ENCODE results near the gene POGLUT2.

The POGLUT2 gene

GRCh38 chr13:102799426-102800144 is 809 bp upstream of the POGLUT2 start:
- Histone ChIP-seq H3K4me3 (ENCODE audit: low read depth, low read length) (peak overlapping the region; percentile 91), H3K27ac (peak overlapping the region; percentile 53), H3K27me3 (replicated peaks) (no peaks in the 10 kb centered on the region), H3K36me3 (replicated peaks) (no peaks in the 10 kb centered on the region)
- in situ Hi-C loops (cut with HindIII; ENCODE audit: low pct_ligation_motif_present, low sequenced_read_pairs) = no loop called here
- peak; percentile 14 for DNase-seq
- TF ChIP-seq CTCF (IDR thresholded peaks at IDR 0.05; ENCODE audit: low read depth, low read length, missing control alignments) = no peak

GRCh38 chr13:102793611-102794355 is 5.0 kb downstream of the POGLUT2 start:
- Histone ChIP-seq H3K36me3 (replicated peaks) (peaks cover 13% of the 10 kb centered on the region), H3K27me3 (replicated peaks) (no peaks in the 10 kb centered on the region), H3K27ac (no peak overlapping the region), H3K4me3 (ENCODE audit: low read depth, low read length) (no peak overlapping the region)
- no peak for TF ChIP-seq CTCF (IDR thresholded peaks at IDR 0.05; ENCODE audit: low read depth, low read length, missing control alignments)
- in situ Hi-C loops (cut with HindIII; ENCODE audit: low pct_ligation_motif_present, low sequenced_read_pairs) = no loop called here
- no peak for DNase-seq

GRCh38 chr13:102792396-102792795 is 6.4 kb downstream of the POGLUT2 start:
- Histone ChIP-seq H3K27ac (no peak overlapping the region), H3K36me3 (replicated peaks) (peaks cover 24% of the 10 kb centered on the region), H3K4me3 (ENCODE audit: low read depth, low read length) (no peak overlapping the region), H3K27me3 (replicated peaks) (no peaks in the 10 kb centered on the region)
- no peak for DNase-seq
- in situ Hi-C loops (cut with HindIII; ENCODE audit: low pct_ligation_motif_present, low sequenced_read_pairs) = no loop called here
- TF ChIP-seq CTCF (IDR thresholded peaks at IDR 0.05; ENCODE audit: low read depth, low read length, missing control alignments) = no peak

- Histone ChIP-seq H3K27ac (no peak overlapping the region), H3K4me3 (ENCODE audit: low read depth, low read length) (no peak overlapping the region), H3K27me3 (replicated peaks) (no peaks in the 10 kb centered on the region), H3K36me3 (replicated peaks) (peaks cover 33% of the 10 kb centered on the region)
- DNase-seq = no peak
- TF ChIP-seq CTCF (IDR thresholded peaks at IDR 0.05; ENCODE audit: low read depth, low read length, missing control alignments) = no peak
- in situ Hi-C loops (cut with HindIII; ENCODE audit: low pct_ligation_motif_present, low sequenced_read_pairs) = no loop called here
These were observed 10.1 kb downstream of the POGLUT2 start for GRCh38 chr13:102788683-102789082.

GRCh38 chr13:102784483-102784882 is 14.3 kb downstream of the POGLUT2 start:
- H3K4me3 ChIP-seq (ENCODE audit: low read depth, low read length) = no peak overlapping the region
- no peak overlapping the region for H3K27ac ChIP-seq
- H3K36me3 ChIP-seq (replicated peaks) = peaks cover 25% of the 10 kb centered on the region
- in situ Hi-C loops (cut with HindIII; ENCODE audit: low pct_ligation_motif_present, low sequenced_read_pairs) = no loop called here
- H3K27me3 ChIP-seq (replicated peaks) = no peaks in the 10 kb centered on the region
- no peak for TF ChIP-seq CTCF (IDR thresholded peaks at IDR 0.05; ENCODE audit: low read depth, low read length, missing control alignments)
- DNase-seq = no peak
